WERI-Rb-1 (cell line): Measurements from ENCODE around the gene ARNT2.

Experiments
- DNase-seq: peaks from one replicate; pipeline ENCODE4 v3.0.0-alpha.2; 2020
- H3K27ac ChIP-seq: fragments of 250-450 bp; sonication (Bioruptor Pico); 2 replicates; pipeline ENCODE4 v1.5.1; 2020; ENCODE audit warnings: mild to moderate bottlenecking, moderate library complexity
- H3K27me3 ChIP-seq: fragments of 250-450 bp; sonication (Bioruptor Pico); 2 replicates; pipeline ENCODE4 v1.5.1; 2021; ENCODE audit warnings: mild to moderate bottlenecking, low read depth, moderate library complexity; ENCODE audit not compliant: insufficient read depth, severe bottlenecking
- H3K36me3 ChIP-seq: fragments of 250-450 bp; sonication (Bioruptor Pico); 2 replicates; pipeline ENCODE4 v1.5.1; 2020; ENCODE audit warnings: mild to moderate bottlenecking, moderate library complexity
- H3K4me3 ChIP-seq: 2 replicates; pipeline ENCODE4 v1.5.1; 2011; ENCODE audit warnings: low read depth, mild to moderate bottlenecking, control low read depth, low read length
- H3K9me3 ChIP-seq: fragments of 250-450 bp; sonication (Bioruptor Pico); 2 replicates; pipeline ENCODE4 v1.5.1; 2021; ENCODE audit warnings: mild to moderate bottlenecking, moderate library complexity; ENCODE audit not compliant: severe bottlenecking
- CTCF ChIP-seq: IDR thresholded peaks from 2 replicates; pipeline ENCODE4 v1.5.1; 2011; ENCODE audit warnings: low read depth, mild to moderate bottlenecking, control low read depth, inconsistent platforms, low read length

The ARNT2 gene

GRCh38 chr15:80563372-80563997, 159.3 kb downstream of the ARNT2 start:
- no peak overlapping the region for H3K4me3 ChIP-seq
- no peak overlapping the region for H3K27ac ChIP-seq
- no peak for DNase-seq
- H3K9me3 ChIP-seq = no peaks in the 10 kb centered on the region
- no peaks in the 10 kb centered on the region; the same call in 1 of the 2 replicates for H3K36me3 ChIP-seq
- TF ChIP-seq CTCF = no peak
- H3K27me3 ChIP-seq = no peaks in the 10 kb centered on the region

- TF ChIP-seq CTCF = no peak
- Histone ChIP-seq H3K9me3 (no peaks in the 10 kb centered on the region), H3K36me3 (no peaks in the 10 kb centered on the region; the same call in 1 of the 2 replicates), H3K27ac (no peak overlapping the region), H3K27me3 (no peaks in the 10 kb centered on the region), H3K4me3 (no peak overlapping the region)
- no peak for DNase-seq
These were observed 159.9 kb downstream of the ARNT2 start for GRCh38 chr15:80564056-80564455.

- no peak overlapping the region for H3K27ac ChIP-seq
- no peak overlapping the region for H3K4me3 ChIP-seq
- no peaks in the 10 kb centered on the region for H3K27me3 ChIP-seq
- no peak for DNase-seq
- H3K9me3 ChIP-seq = no peaks in the 10 kb centered on the region
- TF ChIP-seq CTCF = no peak
- no peaks in the 10 kb centered on the region; the same call in 1 of the 2 replicates for H3K36me3 ChIP-seq
These were observed 161.2 kb downstream of the ARNT2 start for GRCh38 chr15:80565398-80565797.

GRCh38 chr15:80565988-80566387, 161.8 kb downstream of the ARNT2 start:
- Histone ChIP-seq H3K27ac (no peak overlapping the region), H3K9me3 (no peaks in the 10 kb centered on the region), H3K4me3 (no peak overlapping the region), H3K36me3 (no peaks in the 10 kb centered on the region; the same call in 1 of the 2 replicates), H3K27me3 (no peaks in the 10 kb centered on the region)
- no peak for TF ChIP-seq CTCF
- no peak for DNase-seq

- TF ChIP-seq CTCF = peak; percentile 80
- peak; percentile 66 for DNase-seq
- no peaks in the 10 kb centered on the region; the same call in 1 of the 2 replicates for H3K36me3 ChIP-seq
- no peak overlapping the region for H3K4me3 ChIP-seq
- no peaks in the 10 kb centered on the region for H3K9me3 ChIP-seq
- H3K27me3 ChIP-seq = no peaks in the 10 kb centered on the region
- H3K27ac ChIP-seq = no peak overlapping the region
These were observed 163.6 kb downstream of the ARNT2 start for GRCh38 chr15:80567721-80568157.

- Histone ChIP-seq H3K9me3 (no peaks in the 10 kb centered on the region), H3K27ac (no peak overlapping the region), H3K4me3 (no peak overlapping the region), H3K27me3 (no peaks in the 10 kb centered on the region), H3K36me3 (no peaks in the 10 kb centered on the region; the same call in 1 of the 2 replicates)
- DNase-seq = no peak
- no peak for TF ChIP-seq CTCF
These were observed 164.1 kb downstream of the ARNT2 start for GRCh38 chr15:80568298-80568697.
